Raji (cell line): ENCODE results near the gene MED1.

Experiments used
- POLR2A ChIP-seq: IDR thresholded peaks from 2 replicates; pipeline ENCODE4 v1.6.1; 2011; ENCODE audit warnings: low read depth, low read length, control low read depth; ENCODE audit not compliant: insufficient read depth

The MED1 gene

GRCh38 chr17:39416141-39416540 lies 34.9 kb downstream of the MED1 start:
- TF ChIP-seq POLR2A = no peak

GRCh38 chr17:39410279-39410678 lies 40.8 kb downstream of the MED1 start:
- no peak for TF ChIP-seq POLR2A

- TF ChIP-seq POLR2A = no peak
Observed at GRCh38 chr17:39408360-39408759, 42.7 kb downstream of the MED1 start.

GRCh38 chr17:39406951-39407350 lies 44.1 kb downstream of the MED1 start:
- no peak for TF ChIP-seq POLR2A

- no peak for TF ChIP-seq POLR2A
Observed at GRCh38 chr17:39405436-39405835, 45.6 kb downstream of the MED1 start.

- no peak for TF ChIP-seq POLR2A
Observed at GRCh38 chr17:39404542-39405378, 46.3 kb downstream of the MED1 start.

GRCh38 chr17:39402890-39403605 lies 48.0 kb downstream of the MED1 start:
- TF ChIP-seq POLR2A = no peak

- no peak for TF ChIP-seq POLR2A
Observed at GRCh38 chr17:39402244-39402889, 48.7 kb downstream of the MED1 start.

GRCh38 chr17:39401412-39402243 lies 49.4 kb downstream of the MED1 start, which contains the start of gene FBXL20:
Gene FBXL20 (minus strand): TSS chr17:39401626. CDS start chr17:39401402, 224 bp downstream.
- TF ChIP-seq POLR2A = peak; percentile 54

GRCh38 chr17:39400547-39401411 lies 50.3 kb downstream of the MED1 start:
- no peak; the same call in 1 of the 2 replicates for TF ChIP-seq POLR2A

GRCh38 chr17:39399791-39400190 lies 51.3 kb downstream of the MED1 start:
- no peak for TF ChIP-seq POLR2A

- no peak for TF ChIP-seq POLR2A
Observed at GRCh38 chr17:39393736-39394135, 57.3 kb downstream of the MED1 start.

GRCh38 chr17:39391448-39391847 lies 59.6 kb downstream of the MED1 start:
- TF ChIP-seq POLR2A = no peak

- no peak for TF ChIP-seq POLR2A
Observed at GRCh38 chr17:39385040-39385439, 66.0 kb downstream of the MED1 start.
